HG02678 (cell line): ENCODE results near the gene ALDOC.
"Not testable (repeated sequence)": the region's sequence is repeated elsewhere in the genome, so short reads cannot be mapped to it uniquely, and the experiment has no call there.

Source experiments
- ATAC-seq: cut with Tn5 transposase; IDR thresholded peaks from one replicate; pipeline ENCODE4 v1.9.1; 2021; ENCODE audit warnings: mild to moderate bottlenecking, moderate library complexity; ENCODE audit not compliant: unreplicated experiment

The ALDOC gene

GRCh38 chr17:28584434-28584833, 7.7 kb upstream of the ALDOC start:
- ATAC-seq, result no peak

GRCh38 chr17:28582513-28582912, 5.8 kb upstream of the ALDOC start:
- ATAC-seq, result no peak

- ATAC-seq, result no peak
Measured at GRCh38 chr17:28580959-28581358, 4.3 kb upstream of the ALDOC start.

DNA sequence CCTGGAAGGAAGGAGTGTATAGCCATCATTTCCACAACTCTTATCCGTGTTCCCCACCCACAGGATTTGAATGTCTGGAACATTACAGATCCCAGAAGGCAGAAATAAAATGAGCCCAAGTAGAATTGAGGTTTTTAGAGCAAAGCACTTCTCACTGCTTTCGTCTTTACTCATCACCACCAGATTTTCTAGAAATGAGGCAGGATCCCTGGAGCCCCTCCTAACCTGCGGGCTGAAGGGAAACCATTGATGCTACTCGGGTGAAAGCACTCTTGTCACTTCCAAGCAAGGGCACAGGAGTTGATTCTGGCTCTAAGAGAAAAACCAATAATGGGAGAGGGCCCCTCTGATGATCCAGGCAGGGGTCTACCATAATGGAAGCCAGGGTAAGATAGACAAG, 2.8 kb upstream of the ALDOC start:
- no peak for ATAC-seq

DNA sequence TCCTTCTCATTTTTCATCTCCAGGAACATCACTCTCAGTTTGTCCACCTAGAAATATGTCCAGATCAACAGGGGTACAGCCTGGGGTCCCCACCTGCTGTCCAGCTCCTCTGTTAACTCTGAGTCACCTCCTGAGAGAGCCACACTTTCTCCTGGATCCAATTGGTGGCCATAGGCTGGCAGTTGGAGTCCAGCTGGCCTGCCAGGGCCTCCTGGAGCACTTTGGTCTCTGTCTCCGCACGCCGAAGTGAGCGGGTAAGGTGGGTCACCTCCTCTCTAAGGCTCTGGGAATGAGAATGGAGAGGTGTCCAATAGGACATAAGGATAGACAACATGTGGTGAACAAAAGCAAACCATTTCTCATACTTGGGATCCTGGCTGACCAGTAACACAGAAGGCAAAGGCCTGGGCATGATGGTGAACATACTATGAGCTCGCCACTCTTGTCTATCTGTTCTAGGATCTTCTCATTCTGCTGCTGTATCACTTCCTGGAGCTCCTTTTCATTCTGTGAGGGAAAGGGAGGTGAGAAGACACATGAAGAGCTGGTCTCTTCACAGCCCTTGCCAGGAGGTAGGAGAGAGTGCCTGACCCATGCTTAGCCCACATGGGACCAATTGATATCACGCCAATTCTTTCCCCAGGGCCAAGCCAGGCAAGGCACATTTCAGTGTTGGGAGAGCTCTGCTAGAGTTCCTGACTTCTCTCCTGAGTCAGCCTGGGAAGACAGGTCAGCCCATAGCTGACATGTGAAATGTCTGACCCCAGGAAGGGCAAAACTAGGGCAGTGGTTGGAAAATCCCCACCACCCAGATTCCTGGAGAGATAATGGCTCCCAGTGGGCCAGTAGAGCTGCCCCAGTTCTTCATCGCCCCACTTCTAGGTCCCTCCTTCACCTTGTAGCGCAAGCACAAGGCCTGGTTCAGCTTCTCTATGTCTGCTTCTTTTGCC, 1.8 kb upstream of the ALDOC start:
- ATAC-seq, result no peak

GRCh38 chr17:28577466-28577824, 750 bp upstream of the ALDOC start:
- ATAC-seq, result no peak

GRCh38 chr17:28576016-28576415, 679 bp downstream of the ALDOC start:
- ATAC-seq, result not testable (repeated sequence)

DNA sequence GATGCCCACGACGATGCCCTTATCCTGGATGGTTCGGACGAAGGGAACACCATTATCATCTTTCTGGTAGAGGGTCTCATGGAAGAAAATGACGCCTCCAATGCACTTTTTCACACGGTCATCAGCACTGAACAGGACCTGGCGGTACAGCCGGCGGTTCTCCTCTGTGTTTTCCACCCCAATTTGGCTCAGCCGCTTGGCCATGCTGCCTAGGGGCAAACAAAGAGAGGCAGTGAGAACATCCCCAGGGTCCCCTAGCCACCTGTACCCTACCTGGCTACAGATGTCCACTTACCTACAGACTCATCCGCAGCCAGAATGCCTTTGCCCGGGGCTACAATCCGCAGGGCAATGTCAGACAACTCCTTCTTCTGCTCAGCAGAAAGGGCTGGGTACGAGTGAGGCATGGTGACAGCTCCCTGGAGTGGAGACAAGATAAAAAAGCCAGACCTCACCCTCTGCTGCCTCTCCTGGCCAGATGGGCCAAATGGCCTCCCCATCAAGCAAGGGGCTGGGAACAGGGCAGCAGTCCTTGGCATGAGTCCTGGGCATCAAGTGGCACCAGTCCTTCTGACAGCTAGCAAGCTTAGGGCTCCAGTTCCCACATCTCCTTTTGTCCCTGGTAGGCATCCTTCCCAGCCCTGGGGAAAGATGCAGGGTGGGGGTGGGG, 1.4 kb downstream of the ALDOC start:
- ATAC-seq, result no peak

DNA sequence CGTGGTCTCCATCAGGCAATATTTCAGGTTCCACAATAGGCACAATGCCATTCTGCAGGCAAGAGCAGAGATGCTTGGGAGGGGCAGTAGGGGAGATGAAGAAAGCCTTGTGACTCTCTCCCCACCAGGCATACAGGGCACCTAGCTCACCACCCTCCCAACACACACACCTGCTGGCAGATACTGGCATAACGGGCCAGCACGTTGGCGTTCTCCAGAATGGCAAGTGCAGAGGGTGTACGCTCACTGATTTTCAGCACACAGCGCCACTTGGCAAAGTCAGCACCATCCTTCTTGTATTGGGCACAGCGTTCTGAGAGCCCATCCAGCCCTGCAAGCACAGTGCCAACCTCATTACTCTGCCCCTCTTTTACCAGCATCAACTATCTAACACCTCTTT, 2.2 kb downstream of the ALDOC start:
- no peak for ATAC-seq

DNA sequence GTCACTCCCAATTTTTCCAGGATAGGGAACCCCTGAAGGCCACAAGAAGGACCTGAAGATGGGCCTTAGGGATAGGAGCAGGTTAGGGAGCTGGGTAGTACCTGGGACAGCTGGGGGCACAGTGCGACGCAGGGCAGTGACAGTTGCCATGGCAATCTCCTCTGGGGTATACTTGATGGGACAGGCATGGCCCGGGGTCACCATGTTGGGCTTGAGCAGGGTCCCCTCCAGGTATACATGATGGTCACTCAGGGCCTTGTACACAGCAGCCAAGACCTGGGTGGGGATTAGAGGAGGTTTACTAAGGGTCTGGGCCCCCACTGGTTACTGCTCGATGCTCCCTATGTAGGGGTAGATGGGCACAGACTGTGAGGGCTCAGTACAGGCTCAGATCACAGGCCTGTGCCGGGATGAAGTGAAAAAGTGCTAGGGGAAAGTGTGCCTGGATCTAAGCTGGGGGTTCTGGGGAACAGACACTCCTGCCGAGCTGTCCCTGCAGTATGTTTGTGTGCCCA, 2.7 kb downstream of the ALDOC start:
- no peak for ATAC-seq

DNA sequence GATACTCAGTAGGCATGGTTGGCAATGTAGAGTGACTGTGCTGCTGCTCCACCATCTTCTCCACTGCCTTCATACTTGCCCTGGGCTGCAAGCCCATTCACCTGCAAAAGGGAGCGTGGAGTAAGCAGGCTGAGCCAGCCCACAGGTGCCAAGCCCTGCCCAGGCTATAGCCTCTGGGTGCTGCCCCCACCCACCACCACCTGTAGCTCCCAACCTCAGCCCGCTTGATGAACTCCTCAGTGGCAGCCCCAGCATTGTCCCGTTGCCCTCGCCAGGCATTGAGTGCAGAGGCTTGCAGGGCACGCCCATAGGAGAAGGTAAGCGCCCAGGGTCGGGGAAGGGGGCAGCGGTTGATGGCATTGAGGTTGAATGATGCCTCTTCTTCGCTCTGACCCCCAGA, 3.2 kb downstream of the ALDOC start:
- no peak for ATAC-seq

- no peak for ATAC-seq
Measured at GRCh38 chr17:28573040-28573380, 3.7 kb downstream of the ALDOC start.

GRCh38 chr17:28572259-28573039, 4.2 kb downstream of the ALDOC start:
- no peak for ATAC-seq

GRCh38 chr17:28571361-28572122, 5.2 kb downstream of the ALDOC start, which contains the start of gene PIGS:
Gene PIGS, minus strand, starts transcription at chr17:28571524. Its CDS starts 28 bp downstream, at chr17:28571496.
- peak; percentile 91 for ATAC-seq

- ATAC-seq, result peak; percentile 17
Measured at GRCh38 chr17:28570716-28571360, 5.9 kb downstream of the ALDOC start.

GRCh38 chr17:28569446-28569845, 7.2 kb downstream of the ALDOC start:
- ATAC-seq, result no peak

DNA sequence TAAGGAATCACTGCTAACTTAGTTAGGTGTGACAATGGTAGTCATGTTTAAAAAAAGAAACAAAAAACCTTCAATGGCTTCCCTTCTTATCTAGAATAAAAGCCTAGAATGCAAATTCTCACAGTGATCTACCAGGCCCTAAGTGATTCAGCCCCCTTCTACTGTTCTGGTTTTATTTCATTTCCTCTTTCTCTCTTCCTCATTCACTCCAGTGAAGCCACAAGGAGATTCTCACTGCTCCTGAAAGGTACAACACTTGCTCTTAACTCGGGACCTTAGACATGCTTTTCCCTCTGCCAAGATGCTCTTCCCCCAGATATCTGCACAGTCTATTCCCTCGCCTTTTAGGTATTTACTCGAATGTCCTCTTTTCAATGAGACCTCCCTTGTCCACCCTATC, 9.1 kb downstream of the ALDOC start:
- ATAC-seq, result no peak

DNA sequence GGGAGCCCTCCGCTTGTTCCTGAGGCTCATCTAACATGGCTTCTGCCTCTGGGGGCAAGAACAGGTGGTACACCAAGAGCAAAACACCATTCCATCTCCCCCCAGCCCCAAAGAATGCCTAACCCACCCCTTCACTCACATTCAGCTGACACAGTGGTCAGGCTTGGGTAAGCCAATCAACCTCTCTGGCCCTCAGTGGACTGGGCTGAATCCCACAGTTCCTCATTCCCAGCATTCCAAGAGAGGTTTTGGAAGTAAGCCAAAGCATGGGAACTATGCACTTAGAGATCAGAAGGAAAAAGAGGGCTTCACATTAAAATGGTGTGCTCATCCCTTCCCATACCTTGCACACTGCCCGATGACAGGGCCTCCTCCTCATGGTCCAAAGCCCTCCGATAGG, 13.2 kb downstream of the ALDOC start:
- no peak for ATAC-seq

- no peak for ATAC-seq
Measured at GRCh38 chr17:28555022-28555421, 21.7 kb downstream of the ALDOC start.

- no peak for ATAC-seq
Measured at GRCh38 chr17:28554565-28554964, 22.1 kb downstream of the ALDOC start.
